GM23338 (cell line): Measurements from ENCODE around the gene NALF2. TPM values are rescaled to one million over a fixed set of nuclear protein-coding genes. Genes with fewer than 3 reads are reported as not detected.

Experiments
- ATAC-seq: fragments of 200-7000 bp; cut with Tn5 transposase; 3 replicates; pipeline ENCODE4 v1.9.1; 2020
- DNase-seq: peaks from one replicate; pipeline ENCODE4 v3.0.0-alpha.2; 2015; ENCODE audit warnings: low spot score
- H2AFZ ChIP-seq: fragments of 200-600 bp; sonication (generic); 2 replicates; pipeline ENCODE4 v1.8.0; 2016; ENCODE audit warnings: antibody characterized with exemption, mild to moderate bottlenecking, moderate library complexity
- H3F3A ChIP-seq: fragments of 200-600 bp; sonication (generic); replicated peaks from 2 replicates; pipeline ENCODE4 v1.8.0; 2017; ENCODE audit warnings: antibody characterized with exemption, mixed run types, low read depth
- H3K27ac ChIP-seq: fragments of 200-600 bp; sonication (generic); 2 replicates; pipeline ENCODE4 v1.6.1; 2016; ENCODE audit warnings: low read depth
- H3K27me3 ChIP-seq: fragments of 200-600 bp; sonication (generic); 2 replicates; pipeline ENCODE4 v1.8.0; 2016; ENCODE audit warnings: mild to moderate bottlenecking, mixed run types, moderate library complexity; ENCODE audit not compliant: insufficient read depth
- H3K36me3 ChIP-seq: fragments of 200-600 bp; sonication (generic); 2 replicates; pipeline ENCODE4 v1.8.0; 2016; ENCODE audit warnings: mild to moderate bottlenecking; ENCODE audit not compliant: insufficient read depth
- H3K4me1 ChIP-seq: fragments of 200-600 bp; sonication (generic); 2 replicates; pipeline ENCODE4 v1.8.0; 2016; ENCODE audit warnings: mild to moderate bottlenecking, moderate library complexity; ENCODE audit not compliant: insufficient read depth
- H3K4me2 ChIP-seq: fragments of 200-600 bp; sonication (generic); 2 replicates; pipeline ENCODE4 v1.7.1; 2017; ENCODE audit warnings: mixed run types
- H3K4me3 ChIP-seq: fragments of 200-600 bp; sonication (generic); 2 replicates; pipeline ENCODE4 v1.6.1; 2016; ENCODE audit warnings: mixed run types
- H3K79me2 ChIP-seq: fragments of 200-600 bp; sonication (generic); replicated peaks from 2 replicates; pipeline ENCODE4 v1.8.0; 2017; ENCODE audit warnings: mild to moderate bottlenecking; ENCODE audit not compliant: insufficient read depth
- H3K9me2 ChIP-seq: fragments of 200-600 bp; sonication (generic); 2 replicates; pipeline ENCODE4 v1.8.0; 2017; ENCODE audit not compliant: insufficient read depth
- H4K20me1 ChIP-seq: fragments of 200-600 bp; sonication (generic); replicated peaks from 2 replicates; pipeline ENCODE4 v1.8.0; 2017; ENCODE audit warnings: mild to moderate bottlenecking; ENCODE audit not compliant: insufficient read depth
- H3K27ac Mint-ChIP-seq: 2 replicates; pipeline ENCODE4 v1.8.0; 2020; ENCODE audit warnings: inconsistent platforms, mild to moderate bottlenecking, moderate library complexity, mixed read lengths
- H3K27me3 Mint-ChIP-seq: 3 replicates; pipeline ENCODE4 v1.8.0; 2022; ENCODE audit warnings: low read depth, mild to moderate bottlenecking, moderate library complexity, mixed read lengths, inconsistent platforms; ENCODE audit not compliant: insufficient read depth, poor library complexity
- H3K36me3 Mint-ChIP-seq: 3 replicates; pipeline ENCODE4 v1.8.0; 2021; ENCODE audit warnings: low read depth, mild to moderate bottlenecking, inconsistent platforms, moderate library complexity, mixed read lengths
- H3K4me1 Mint-ChIP-seq: 3 replicates; pipeline ENCODE4 v1.8.0; 2020; ENCODE audit warnings: mild to moderate bottlenecking, inconsistent platforms, mixed read lengths
- H3K4me3 Mint-ChIP-seq: 3 replicates; pipeline ENCODE4 v1.8.0; 2021; ENCODE audit warnings: moderate library complexity, mild to moderate bottlenecking, inconsistent platforms, mixed read lengths
- H3K9me3 Mint-ChIP-seq: 3 replicates; pipeline ENCODE4 v1.8.0; 2020; ENCODE audit warnings: moderate library complexity, mild to moderate bottlenecking, inconsistent platforms, mixed read lengths
- CREB1 ChIP-seq: fragments of 250-450 bp; sonication (Bioruptor Pico); IDR thresholded peaks from 2 replicates; pipeline ENCODE4 v1.5.0; 2020; ENCODE audit warnings: low read depth, mild to moderate bottlenecking, moderate library complexity
- CTCF ChIP-seq, 2 experiments: fragments of 200-600 bp in 1 of 2; sonication (generic) in 1 of 2; conservative IDR thresholded peaks; 2 replicates each; pipeline versions ENCODE4 v1.5.1 to v1.6.1; 2016 to 2017; ENCODE audit warnings: antibody characterized with exemption in 2 of 2, low read depth in 2 of 2, mild to moderate bottlenecking in 2 of 2, moderate library complexity in 1 of 2
- ETS1 ChIP-seq: IDR thresholded peaks from 2 replicates; pipeline ENCODE4 v1.6.1; 2016; ENCODE audit warnings: antibody characterized with exemption
- EZH2 ChIP-seq: fragments of 200-600 bp; sonication (generic); IDR thresholded peaks from one replicate; pipeline ENCODE4 v1.8.0; 2017; ENCODE audit warnings: antibody characterized with exemption, mild to moderate bottlenecking, low read depth; ENCODE audit not compliant: unreplicated experiment
- EZH2phosphoT487 ChIP-seq: fragments of 200-600 bp; sonication (generic); IDR thresholded peaks from one replicate; pipeline ENCODE4 v1.8.1; 2018; ENCODE audit warnings: antibody characterized with exemption; ENCODE audit not compliant: unreplicated experiment
- JUNB ChIP-seq: IDR thresholded peaks from one replicate; pipeline ENCODE4 v1.6.1; 2016; ENCODE audit warnings: antibody characterized with exemption; ENCODE audit not compliant: unreplicated experiment
- POLR2AphosphoS5 ChIP-seq: IDR thresholded peaks from 2 replicates; pipeline ENCODE4 v1.6.1; 2016; ENCODE audit warnings: antibody characterized with exemption, low read depth
- REST ChIP-seq: IDR thresholded peaks from one replicate; pipeline ENCODE4 v1.6.1; 2018; ENCODE audit warnings: antibody characterized with exemption; ENCODE audit not compliant: unreplicated experiment
- ZNF114 ChIP-seq: fragments of 250-450 bp; sonication (Bioruptor Pico); IDR thresholded peaks from 2 replicates; pipeline ENCODE4 v1.5.0; 2020; ENCODE audit warnings: mild to moderate bottlenecking, moderate library complexity
- ZNF331 ChIP-seq: fragments of 250-450 bp; sonication (Bioruptor Pico); IDR thresholded peaks from 2 replicates; pipeline ENCODE4 v1.5.0; 2020; ENCODE audit warnings: low read depth, mild to moderate bottlenecking, moderate library complexity
- polyA plus RNA-seq: library from polyadenylated mRNA; unstranded; fragments of >200 nt; fragmentation: Nextera tagmentation; extraction: Ambion mirVana; gene quantifications from 2 replicates; pipeline ENCODE4 v1.2.1, GENCODE V29; 2016
- total RNA-seq: library from RNA; depleted of rRNA; stranded (reverse); fragments of >200 nt; shearing (Covaris generic); gene quantifications from 2 replicates; pipeline ENCODE4 v1.2.3, GENCODE V29; 2014

Gene NALF2
- total and polyA plus RNA-seq, 2 experiments from 2014 or later: 4.4 to 10.5 TPM

- Mint-ChIP-seq H3K9me3 (peaks cover 16% of the 10 kb centered on the region), H3K4me3 (no peak overlapping the region), H3K4me1 (peaks cover 9% of the 10 kb centered on the region), H3K27ac (no peak overlapping the region), H3K36me3 (peaks cover 12% of the 10 kb centered on the region), H3K27me3 (peaks cover 3% of the 10 kb centered on the region)
- Histone ChIP-seq H3K4me1 (no peaks in the 10 kb centered on the region; the same call in 1 of the 2 replicates), H3K4me3 (no peak overlapping the region), H4K20me1 (no peaks in the 10 kb centered on the region), H3K4me2 (no peak overlapping the region), H3K9me2 (no peaks in the 10 kb centered on the region), H3K27ac (no peak overlapping the region), H2AFZ (no peak overlapping the region), H3F3A (no peaks in the 10 kb centered on the region), H3K27me3 (no peaks in the 10 kb centered on the region), H3K36me3 (no peaks in the 10 kb centered on the region), H3K79me2 (no peaks in the 10 kb centered on the region)
- no peak for TF ChIP-seq ZNF331 (CRISPR knock-in tag)
- ATAC-seq (no peak), DNase-seq (no peak)
Measured at GRCh38 chrX:69543572-69543971, 39.4 kb downstream of the NALF2 start.

GRCh38 chrX:69546417-69546816 lies 42.3 kb downstream of the NALF2 start:
- ATAC-seq: no peak
- TF ChIP-seq CTCF (conservative IDR thresholded peaks at IDR 0.05; ENCODE audit: low read depth in 2 of 2): no peak
- no peak for TF ChIP-seq JUNB
- no peak for TF ChIP-seq REST
- TF ChIP-seq ZNF114: no peak
- TF ChIP-seq ZNF331 (CRISPR knock-in tag): no peak
- TF ChIP-seq EZH2phosphoT487: no peak
- TF ChIP-seq POLR2AphosphoS5: no peak
- TF ChIP-seq EZH2: no peak
- no peak for TF ChIP-seq CREB1
- no peak for TF ChIP-seq ETS1

More at GRCh38 chrX:69546417-69546816, 42.3 kb downstream of the NALF2 start:
- peaks cover 12% of the 10 kb centered on the region for H3K36me3 Mint-ChIP-seq
- H3K36me3 ChIP-seq: no peaks in the 10 kb centered on the region
- no peak overlapping the region for H3K4me3 ChIP-seq
- H3K27ac Mint-ChIP-seq: no peak overlapping the region
- peaks cover 16% of the 10 kb centered on the region for H3K9me3 Mint-ChIP-seq
- no peaks in the 10 kb centered on the region for H3K4me1 Mint-ChIP-seq
- no peaks in the 10 kb centered on the region for H3K9me2 ChIP-seq
- DNase-seq: no peak
- H3K27ac ChIP-seq: no peak overlapping the region
- H3F3A ChIP-seq: no peaks in the 10 kb centered on the region
- H3K79me2 ChIP-seq: no peaks in the 10 kb centered on the region
- no peaks in the 10 kb centered on the region for H3K27me3 ChIP-seq
- H2AFZ ChIP-seq: no peak overlapping the region
- no peaks in the 10 kb centered on the region for H4K20me1 ChIP-seq
- no peak overlapping the region for H3K4me3 Mint-ChIP-seq
- no peaks in the 10 kb centered on the region for H3K4me1 ChIP-seq
- no peak overlapping the region for H3K4me2 ChIP-seq
- H3K27me3 Mint-ChIP-seq: peaks cover 3% of the 10 kb centered on the region
